K562 treated with DMSO at 1 percent for 24 hours (cell line): ENCODE data around the gene ARL5B. TPM values are rescaled to one million over a fixed set of nuclear protein-coding genes. Genes with fewer than 3 reads are reported as not detected.

Source experiments
- total RNA-seq: library from RNA; unstranded; fragments of 300-600 nt; gene quantifications from 2 replicates; pipeline ENCODE4 v1.2.3, GENCODE V29; 2022; ENCODE audit warnings: low read depth; ENCODE audit not compliant: insufficient read depth

ARL5B gene
- total RNA-seq, result 6.0 and 7.3 TPM in 2 replicates

GRCh38 chr10:18659125-18659818, at the start of gene ARL5B:
Gene ARL5B, plus strand, starts transcription at chr10:18659431. Its CDS starts 207 bp downstream, at chr10:18659638.

GRCh38 chr10:18651324-18652007, 7.8 kb upstream of the ARL5B start, which contains the start of gene NSUN6:
Gene NSUN6, minus strand, starts transcription at chr10:18651587. Its CDS starts 384 bp downstream, at chr10:18651203.

Other genes starting within 250 kb of the ARL5B start
- 5.2 and 5.5 TPM in 2 replicates for gene NSUN6, start 7.8 kb upstream of the ARL5B start, total RNA-seq